ENCODE results near the gene IMMP2L.

- TF ChIP-seq EP300 (IDR thresholded peaks at IDR 0.05; ENCODE audit: borderline replicate concordance in 1 of 2, low read depth in 2 of 2, low read length in 2 of 2) (no peak), EZH2 (IDR thresholded peaks at IDR 0.05; ENCODE audit: low read depth, low read length, severe bottlenecking) (no peak), POLR2A (IDR thresholded peaks at IDR 0.05; ENCODE audit: control extremely low read depth in 1 of 2, low read depth in 2 of 2, low read length in 2 of 2) (no peak), SIRT6 (IDR thresholded peaks at IDR 0.05; ENCODE audit: low read length) (no peak), JUND (IDR thresholded peaks at IDR 0.05; ENCODE audit: low read length) (no peak), ZNF274 (IDR thresholded peaks at IDR 0.05; ENCODE audit: borderline replicate concordance, extremely low read depth, low read length) (no peak), SIX5 (IDR thresholded peaks at IDR 0.05; ENCODE audit: low read depth, low read length) (no peak), POLR2AphosphoS5 (IDR thresholded peaks at IDR 0.05; ENCODE audit: low read depth, low read length) (no peak), TAF1 (IDR thresholded peaks at IDR 0.05; ENCODE audit: low read depth, low read length) (no peak), CHD2 (IDR thresholded peaks at IDR 0.05; ENCODE audit: low read length) (no peak), NRF1 (IDR thresholded peaks at IDR 0.05; ENCODE audit: low read depth, low read length) (no peak), ATF2 (IDR thresholded peaks at IDR 0.05; ENCODE audit: low read length) (no peak)
- TF ChIP-seq, protein P1, sequence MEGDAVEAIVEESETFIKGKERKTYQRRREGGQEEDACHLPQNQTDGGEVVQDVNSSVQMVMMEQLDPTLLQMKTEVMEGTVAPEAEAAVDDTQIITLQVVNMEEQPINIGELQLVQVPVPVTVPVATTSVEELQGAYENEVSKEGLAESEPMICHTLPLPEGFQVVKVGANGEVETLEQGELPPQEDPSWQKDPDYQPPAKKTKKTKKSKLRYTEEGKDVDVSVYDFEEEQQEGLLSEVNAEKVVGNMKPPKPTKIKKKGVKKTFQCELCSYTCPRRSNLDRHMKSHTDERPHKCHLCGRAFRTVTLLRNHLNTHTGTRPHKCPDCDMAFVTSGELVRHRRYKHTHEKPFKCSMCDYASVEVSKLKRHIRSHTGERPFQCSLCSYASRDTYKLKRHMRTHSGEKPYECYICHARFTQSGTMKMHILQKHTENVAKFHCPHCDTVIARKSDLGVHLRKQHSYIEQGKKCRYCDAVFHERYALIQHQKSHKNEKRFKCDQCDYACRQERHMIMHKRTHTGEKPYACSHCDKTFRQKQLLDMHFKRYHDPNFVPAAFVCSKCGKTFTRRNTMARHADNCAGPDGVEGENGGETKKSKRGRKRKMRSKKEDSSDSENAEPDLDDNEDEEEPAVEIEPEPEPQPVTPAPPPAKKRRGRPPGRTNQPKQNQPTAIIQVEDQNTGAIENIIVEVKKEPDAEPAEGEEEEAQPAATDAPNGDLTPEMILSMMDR (IDR thresholded peaks at IDR 0.05; ENCODE audit: control extremely low read depth in 1 of 3, insufficient read depth in 1 of 3, low read depth in 1 of 3, low read length in 3 of 3), result no peak
Observed at GRCh38 chr7:110720626-110721025, 841.7 kb downstream of the IMMP2L start.

Measured in H1 (cell line).